UCSD-AML1 (cell line): ENCODE data around the gene RBM45.
"Not testable (repeated sequence)": the region's sequence is repeated elsewhere in the genome, so short reads cannot be mapped to it uniquely, and the experiment has no call there.

Experiments used
- DNase-seq: peaks from one replicate; lab custom pipeline; 2025; ENCODE audit not compliant: unreplicated experiment; lab: John Stamatoyannopoulos, UW

RBM45 gene

DNA sequence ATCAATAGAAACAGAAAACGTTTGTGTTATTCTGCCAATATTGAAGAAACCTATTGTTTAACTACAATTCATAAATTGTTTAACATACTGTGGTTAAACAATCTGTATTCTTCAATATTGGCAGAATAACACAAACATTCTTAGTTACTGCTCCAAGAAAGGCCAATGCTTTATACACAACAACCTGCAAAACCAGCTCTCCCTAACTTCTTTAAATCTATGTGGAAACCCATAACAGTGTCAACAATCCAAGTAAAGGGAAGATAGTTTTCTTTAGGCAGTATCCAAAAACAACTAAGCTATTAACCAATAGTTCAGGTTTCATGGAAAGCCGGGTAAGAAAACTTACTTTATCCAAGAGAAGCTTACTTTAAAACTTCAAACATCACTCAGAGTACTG, 6.2 kb upstream of the RBM45 start:
- no peak for DNase-seq

DNA sequence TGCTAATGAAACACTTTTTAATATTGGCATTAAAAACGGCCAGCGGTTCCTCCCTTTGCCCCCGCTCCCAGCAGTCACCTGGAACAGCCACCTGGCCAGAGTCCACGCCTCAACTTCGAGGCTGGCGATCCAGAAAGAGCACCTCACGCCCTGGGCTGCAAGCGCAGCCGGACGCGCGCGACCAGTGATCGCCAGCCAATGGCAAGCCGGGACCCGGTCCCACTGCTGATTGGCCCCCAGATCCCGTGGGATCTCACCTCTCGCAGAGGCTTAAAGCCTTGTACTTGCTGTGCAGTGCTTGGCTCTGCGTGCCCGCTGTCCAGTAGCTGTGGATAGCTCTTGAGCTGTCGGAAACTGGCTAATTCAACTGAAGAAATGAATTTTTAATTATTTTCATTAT, 4.1 kb upstream of the RBM45 start:
- no peak for DNase-seq

DNA sequence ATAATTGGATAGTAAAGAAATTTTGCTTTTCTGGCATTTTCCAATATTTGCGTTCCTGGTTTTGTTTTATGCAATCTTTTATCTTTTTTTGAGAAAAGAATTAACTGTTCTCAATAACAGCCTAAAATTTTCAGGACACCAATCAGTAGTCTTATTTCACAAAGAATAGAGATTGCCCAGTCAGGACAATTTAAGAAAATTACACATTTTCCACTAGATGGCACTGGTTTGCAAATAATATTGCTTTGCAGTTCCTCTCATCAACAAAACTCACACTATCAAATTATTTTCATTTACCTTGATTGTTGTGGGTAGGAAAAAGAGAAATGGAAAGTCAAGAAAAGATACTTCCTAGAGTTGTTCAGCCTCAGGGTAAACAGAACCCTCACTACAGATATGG, 2.4 kb upstream of the RBM45 start:
- DNase-seq, result no peak

DNA sequence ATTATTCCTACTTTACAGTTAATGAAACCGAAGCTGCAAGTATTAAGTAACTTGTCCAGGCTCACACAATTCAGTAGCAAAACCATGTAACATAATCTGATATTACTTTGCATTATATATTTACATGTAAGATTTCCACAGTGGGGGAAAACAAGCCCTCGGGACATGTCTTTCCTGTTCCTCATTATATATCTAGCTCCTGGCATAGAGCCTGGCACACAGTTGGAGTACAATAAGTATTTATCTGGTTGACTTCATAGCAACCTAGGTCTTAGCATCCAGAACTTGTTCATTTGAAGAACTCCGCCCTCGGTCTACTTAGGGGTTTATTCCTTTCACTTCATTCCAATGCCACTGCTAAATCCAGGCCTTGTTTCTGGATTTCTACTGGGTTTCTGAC, 1.6 kb upstream of the RBM45 start:
- DNase-seq, result no peak

DNA sequence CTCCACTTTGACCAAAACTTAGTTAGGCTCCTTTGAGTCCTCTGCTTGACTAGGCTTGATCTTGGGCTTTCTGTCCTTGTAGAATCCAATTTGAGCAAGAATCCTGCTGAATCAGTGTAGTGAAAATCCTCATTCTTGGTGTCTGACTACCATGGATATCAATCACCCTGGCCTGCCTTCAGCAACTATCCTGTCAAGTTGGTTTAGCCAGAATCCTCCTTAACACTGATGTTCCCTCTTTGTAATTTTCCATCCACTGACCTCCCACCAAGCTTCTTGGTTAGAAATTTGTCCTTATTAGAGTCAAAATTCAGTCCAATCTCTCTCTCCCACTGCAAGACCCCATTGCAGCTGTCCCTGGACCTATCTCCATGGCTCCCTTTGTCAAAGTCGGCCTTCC, 494 bp upstream of the RBM45 start:
- no peak for DNase-seq

DNA sequence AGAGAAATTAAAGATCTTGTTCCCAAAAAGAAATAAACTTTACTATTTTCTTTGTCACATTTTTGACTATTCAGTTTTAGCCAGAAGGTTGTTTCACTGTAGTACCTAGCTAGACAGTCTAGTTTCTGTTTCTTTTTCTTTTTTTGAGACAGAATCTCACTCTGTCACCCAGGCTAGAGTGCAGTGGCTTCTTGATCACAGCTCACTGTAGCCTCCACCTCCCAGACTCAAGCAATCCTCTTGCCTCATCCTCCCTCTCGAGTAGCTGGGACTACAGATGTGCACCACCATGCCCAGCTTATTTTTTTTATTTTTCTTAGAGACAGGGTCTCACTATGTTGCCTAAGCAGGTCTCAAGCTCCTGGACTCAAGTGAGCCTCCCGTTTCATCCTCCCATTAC, 2.2 kb downstream of the RBM45 start:
- no peak for DNase-seq

DNA sequence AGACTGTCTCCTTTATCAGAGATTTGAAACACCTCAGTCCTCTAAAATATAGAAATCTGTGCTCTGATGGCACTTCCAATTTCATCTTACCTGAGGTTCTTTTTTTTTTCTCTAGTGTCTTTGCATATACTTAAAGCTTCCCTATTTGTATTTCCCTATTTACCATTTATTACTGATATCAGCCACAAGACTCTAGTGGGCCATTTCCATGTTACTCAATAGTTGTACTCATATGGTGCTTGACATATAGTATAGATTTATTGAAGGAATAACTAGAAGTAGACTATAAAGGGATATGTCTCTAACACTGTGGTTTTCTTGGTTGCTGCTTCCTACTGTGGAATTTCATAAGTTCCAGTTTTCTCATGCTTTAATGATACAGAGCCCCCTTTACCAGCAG, 3.0 kb downstream of the RBM45 start:
- no peak for DNase-seq

DNA sequence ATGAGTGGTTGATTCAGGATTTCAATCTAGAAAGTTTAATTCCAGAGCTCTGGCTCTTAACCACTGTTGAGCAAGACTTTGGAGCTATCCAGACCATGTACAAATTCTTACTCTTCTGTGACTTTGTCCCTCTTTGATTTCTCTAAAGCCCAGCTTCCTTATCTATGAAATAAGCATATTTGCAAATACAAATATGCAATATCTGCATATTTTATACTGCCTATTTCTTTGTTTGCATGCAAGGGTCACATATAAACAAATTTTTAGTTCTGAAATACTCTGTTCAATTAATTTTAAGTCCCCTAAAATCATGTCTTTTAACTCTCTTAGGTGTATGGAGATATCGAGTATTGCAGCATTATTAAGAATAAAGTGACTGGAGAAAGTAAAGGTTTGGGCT, 5.5 kb downstream of the RBM45 start:
- no peak for DNase-seq

DNA sequence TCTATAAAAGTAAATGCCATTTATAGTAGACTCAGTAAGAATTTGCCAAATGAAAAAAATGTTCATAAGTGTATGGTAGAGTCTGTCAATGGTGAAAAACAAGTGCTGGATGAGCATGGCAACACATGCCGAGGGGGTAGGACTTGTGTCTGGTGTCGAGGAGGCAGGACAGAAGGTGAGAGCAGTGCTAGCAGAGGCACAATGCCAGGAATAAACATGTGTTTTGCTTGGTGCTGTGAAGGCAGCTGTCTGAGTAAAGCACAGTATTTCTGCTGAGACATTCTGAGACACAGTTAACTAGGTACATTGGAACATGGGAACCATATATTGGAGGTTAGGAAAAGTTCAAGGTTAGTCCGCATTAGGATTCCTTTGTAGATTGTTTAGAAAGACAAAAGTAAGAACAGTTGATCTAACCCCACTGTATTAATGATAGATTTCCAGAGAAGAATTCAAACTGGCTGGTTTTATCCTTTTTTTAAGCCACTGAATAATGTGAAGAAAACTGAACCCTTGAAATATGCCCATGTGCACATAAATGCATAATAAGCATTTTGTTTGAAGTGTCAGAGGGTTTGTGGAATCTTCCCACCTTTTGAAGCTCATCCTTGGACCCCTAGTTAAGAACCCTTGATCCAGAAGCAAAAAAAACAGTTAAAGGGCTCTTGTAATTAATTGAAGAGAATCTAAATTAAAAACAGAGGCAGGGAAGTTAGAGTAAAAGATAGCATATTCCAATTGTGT, 7.1 kb downstream of the RBM45 start:
- no peak for DNase-seq

DNA sequence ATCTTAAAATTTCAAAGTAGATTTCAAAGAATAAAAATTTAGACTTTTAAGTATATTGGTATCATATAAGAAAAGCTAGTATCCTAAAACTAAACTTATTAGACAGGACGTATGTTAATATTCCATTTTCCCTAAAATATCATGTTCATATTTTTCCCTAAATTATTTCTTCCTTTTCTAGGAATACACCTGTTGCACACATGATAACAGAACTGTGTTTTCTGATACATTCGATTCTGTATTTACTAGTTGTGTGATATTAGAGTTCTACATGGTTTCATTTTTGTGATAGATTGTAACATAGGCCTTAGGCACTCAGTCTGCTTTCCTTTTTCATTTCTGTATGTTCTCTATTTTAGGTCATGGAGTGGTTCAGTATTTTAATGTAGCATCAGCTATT, 10.9 kb downstream of the RBM45 start:
- DNase-seq, result no peak

DNA sequence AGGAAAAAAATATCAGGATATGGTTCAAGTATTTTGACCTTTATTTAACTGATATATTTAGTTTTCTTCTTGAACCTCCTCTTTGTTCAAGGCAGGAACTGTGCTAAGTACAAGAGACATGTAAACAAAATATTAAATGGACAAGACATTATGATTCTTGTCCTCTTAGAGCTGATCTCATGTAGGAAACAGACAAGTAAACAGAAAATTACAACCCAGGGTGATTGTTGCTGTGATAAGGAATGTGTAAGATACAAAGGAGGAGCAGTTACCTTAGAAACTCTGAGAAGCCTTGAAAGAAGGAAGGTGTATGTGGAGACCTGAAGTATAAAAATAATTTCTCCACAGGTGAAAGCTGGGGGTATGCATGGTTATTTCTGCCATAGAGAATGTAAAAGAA, 12.9 kb downstream of the RBM45 start:
- no peak for DNase-seq

DNA sequence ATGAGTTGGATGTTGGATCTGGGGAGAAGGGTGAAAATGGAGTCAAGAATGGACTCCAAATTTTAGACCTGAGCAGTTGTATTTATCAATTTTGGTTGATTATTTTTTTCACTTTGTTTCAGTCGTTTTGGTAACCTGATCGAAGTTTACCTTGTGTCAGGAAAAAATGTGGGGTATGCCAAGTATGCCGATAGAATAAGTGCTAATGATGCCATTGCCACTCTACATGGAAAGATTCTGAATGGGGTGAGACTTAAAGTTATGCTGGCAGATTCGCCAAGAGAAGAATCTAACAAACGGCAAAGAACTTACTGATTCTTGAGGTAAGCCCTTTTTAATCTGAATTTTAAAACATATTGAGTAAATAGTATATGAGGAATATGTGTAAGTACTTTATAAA, 13.6 kb downstream of the RBM45 start:
- no peak for DNase-seq

DNA sequence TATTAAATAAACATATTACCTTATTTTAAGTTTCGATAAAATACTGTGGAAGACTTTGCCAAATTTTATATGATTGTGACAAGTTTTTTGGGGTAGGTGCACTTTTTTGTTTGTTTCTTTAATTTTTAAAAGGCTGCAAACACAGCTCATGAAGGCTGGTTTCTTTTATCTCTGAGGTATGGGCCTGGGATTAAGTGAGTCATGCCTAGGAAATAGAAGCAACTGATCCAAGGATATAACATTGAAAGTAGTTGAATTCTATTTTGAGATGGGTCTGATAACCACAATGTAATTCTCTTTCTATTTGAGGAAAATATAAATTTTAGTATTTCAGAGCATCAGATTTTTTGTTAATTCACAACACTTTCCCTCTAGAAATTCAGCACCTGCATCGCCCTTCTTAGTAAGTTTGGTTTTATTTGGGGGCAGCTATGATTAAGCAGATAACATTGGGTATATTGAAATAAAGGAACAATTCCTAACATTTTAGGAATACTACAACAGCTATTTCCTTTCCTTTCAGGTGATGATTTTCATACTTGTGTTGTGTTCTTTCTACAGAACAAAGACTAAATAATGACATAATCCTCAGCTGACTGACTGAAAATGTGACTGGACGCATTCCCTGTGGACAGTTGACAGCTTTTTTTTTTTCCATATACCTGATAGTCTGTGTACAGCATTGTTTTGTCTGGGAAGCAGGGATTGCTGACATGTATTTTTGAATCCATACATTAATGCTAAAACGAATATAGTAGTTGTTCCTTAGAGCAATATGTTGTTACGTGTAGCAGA, 16.8 kb downstream of the RBM45 start:
- DNase-seq, result no peak

DNA sequence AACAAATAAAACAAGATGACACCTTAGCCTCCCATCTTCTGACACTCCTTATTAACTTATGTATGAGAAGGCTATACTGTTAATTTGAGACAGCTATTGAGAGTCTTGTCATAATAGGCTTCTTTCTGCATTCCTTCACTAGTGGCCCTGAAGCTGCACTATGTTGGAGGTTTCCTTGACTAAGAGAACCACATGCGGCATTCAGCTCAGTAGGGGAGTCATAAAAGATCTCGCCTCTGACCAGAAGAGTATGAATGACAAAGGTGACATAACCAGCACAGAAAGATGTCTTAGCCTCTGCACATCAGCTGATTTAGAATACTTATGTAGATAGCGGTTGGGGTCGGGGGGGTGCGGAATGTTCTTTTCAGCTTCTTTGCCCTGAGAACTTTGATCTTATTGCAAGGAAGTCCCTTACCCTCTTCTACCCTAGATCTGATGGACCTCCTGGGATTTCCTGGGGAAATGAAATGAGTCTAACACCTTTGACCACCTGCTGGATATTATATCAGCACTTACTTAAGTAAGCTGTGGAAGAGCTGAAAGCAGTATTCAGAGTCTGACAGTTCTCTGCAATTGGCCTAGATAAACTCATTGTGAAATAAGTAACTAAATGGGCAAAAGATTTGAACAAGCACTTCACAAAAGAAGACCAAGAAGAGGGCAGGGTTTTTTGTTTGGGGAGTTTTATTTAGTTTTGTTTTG, 24.2 kb downstream of the RBM45 start:
- DNase-seq, result no peak

DNA sequence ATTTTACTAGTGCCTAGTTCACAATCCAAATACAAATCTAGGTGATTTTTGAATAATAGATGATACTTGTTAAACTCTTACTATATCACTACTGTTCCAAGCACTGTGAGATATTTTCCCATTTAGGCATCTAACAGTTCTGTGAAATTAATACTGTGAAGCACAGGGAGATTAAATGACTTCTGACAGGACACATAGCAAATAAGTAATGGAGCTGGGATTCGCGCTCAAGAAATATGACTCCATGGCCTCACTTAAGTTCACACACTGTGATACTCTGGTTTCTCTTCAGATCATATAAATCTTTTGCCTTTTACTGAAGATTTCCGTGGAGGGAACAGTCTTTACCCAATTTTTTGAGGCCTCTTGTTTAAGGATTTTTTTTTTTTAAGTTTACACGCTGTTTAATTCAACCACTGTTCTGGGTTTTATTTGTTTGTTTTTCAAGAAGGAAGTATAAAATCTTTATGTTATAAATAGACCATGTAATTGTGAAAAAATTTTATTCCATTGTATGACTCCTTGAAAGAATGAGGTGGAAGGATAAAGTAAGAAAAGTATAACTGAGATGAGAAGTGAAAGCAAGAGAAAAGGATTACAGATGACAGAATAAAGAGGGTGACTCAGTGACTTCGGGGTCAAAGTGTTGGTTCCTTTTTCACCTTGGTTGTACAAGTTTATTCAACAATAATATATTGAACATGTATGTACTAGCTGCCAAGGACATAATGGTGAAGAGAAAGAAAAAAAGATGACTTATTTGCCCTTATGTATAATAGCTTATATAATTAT, 30.2 kb downstream of the RBM45 start:
- DNase-seq, result no peak

DNA sequence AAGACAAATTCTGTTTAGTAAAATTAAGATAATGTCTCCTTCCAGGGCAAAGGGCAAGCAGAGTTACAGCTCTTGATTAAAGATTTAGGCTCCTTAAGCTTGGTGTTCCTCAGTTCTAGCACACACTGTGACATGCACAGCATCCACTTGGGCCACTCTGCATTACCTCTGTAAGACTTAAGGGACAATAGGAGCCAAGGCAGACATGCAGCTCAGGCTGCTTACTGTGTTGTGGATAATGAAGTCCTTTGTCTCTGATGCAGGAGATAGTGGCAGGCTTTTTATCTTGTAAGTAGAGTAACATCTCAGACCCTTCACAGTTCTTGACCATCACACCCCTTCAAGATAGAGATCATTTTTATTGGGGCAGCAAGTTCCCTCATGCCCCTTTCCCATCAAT, 31.2 kb downstream of the RBM45 start:
- no peak for DNase-seq

DNA sequence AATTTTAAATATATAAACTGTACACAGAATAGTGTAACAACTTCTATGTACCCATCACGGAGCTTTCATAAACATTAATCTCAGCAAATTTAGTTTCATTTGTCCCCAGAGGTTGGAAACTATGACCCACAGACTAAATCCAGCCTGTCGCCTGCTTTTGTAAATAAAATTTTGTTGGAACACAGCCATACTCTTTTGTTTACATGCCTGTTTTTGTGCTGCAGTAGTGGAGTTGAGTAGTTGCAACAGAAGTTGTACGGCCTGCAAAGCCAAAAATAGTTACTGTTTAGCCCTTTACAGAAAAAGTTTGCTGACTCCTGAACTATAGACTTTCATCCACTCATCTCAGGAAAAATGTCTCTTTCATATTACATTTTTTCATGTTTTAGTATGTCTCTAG, 39.8 kb downstream of the RBM45 start:
- DNase-seq, result no peak

DNA sequence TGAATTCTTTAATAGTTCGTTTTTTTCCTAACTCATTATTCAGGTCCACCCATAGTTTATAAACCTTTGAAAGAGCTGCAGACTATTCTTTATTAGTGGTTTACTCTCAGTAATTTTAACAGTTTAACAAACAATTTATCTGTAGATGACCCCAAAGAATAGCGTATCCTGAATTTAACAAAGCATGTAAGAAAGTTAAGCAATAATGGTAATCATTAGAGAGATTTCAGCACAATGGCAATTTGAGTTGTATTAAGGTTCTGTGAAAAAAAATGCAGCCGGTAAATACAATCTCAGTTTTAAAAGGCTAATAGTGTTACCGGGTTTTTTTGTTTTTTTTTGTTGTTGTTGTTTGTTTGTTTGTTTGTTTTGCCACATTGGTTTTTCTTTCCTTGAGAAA, 40.3 kb downstream of the RBM45 start:
- DNase-seq, result no peak

DNA sequence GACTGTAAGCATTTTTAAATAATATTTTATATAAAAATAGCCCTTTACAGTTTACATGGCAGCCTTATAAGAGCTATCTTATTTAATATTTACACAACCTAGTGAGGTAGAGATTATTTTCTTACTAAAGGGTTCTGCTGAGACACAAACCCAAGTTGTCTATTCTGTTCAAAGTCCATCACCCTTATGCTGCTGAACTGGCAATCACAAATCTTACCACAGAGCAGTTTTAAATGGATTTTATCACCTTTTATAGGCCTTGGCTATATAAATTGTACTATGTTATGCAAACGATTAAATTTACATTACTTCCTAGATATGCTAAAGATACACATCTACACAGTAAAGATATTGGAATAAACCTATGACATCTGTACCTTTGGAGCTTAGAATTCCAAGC, 40.7 kb downstream of the RBM45 start:
- no peak for DNase-seq

DNA sequence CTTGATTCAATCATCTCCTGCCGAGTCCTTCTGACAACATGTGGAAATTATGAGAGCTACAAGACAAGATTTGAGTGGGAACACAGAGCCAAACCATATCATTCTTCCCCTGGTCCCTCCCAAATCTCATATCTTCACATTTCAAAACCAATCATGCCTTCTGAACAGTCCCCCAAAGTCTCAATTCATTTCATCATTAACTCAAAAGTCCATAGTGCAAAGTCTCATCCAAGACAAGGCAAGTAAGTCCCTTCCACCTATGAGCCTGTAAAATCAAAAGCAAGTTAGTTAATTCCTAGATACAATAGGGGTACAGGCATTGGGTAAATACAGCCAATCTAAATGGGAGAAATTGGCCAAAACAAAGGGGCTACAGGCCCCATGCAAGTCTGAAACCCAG, 41.6 kb downstream of the RBM45 start:
- DNase-seq, result not testable (repeated sequence)

DNA sequence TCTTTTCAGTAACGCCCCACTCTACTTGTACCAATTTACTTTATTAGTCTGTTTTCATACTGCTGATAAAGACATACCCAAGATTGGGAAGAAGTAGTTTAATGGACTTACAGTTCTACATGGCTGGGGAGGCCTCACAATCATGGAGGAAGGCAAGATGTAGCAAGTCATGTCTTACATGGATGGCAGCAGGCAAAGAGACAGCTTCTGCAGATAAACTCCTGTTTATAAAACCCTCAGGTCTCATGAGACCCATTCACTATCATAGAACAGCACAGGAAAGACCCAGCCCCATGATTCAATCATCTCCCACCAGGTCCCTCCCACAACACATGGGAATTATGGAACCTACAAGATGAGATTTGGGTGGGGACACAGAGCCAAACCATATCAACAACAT, 43.3 kb downstream of the RBM45 start:
- no peak for DNase-seq
